ENCODE measurements around the gene RPLP1. TPM values are rescaled to one million over a fixed set of nuclear protein-coding genes. Genes with fewer than 3 reads are reported as not detected.

The RPLP1 gene
- total RNA-seq, 1 experiment from 2014 or later = 2,621 TPM

- H3K27me3 Mint-ChIP-seq (ENCODE audit: insufficient read depth, unreplicated experiment) = no peaks in the 10 kb centered on the region
- CTCF ChIA-PET = interaction anchor here (0.6 to 3.7 kb wide), 6 partner anchors 9 to 390 kb away, joined by 3 to 18 read pairs (median 4); no protein-coding TSS in a partner anchor
- peaks cover 6% of the 10 kb centered on the region for H3K36me3 Mint-ChIP-seq (ENCODE audit: insufficient read depth, unreplicated experiment)
- peak overlapping the region; percentile 88 for H3K27ac Mint-ChIP-seq (ENCODE audit: low read depth, unreplicated experiment)
- no peak overlapping the region for H3K4me3 Mint-ChIP-seq (ENCODE audit: unreplicated experiment)
- peaks cover 4% of the 10 kb centered on the region for H3K4me1 Mint-ChIP-seq (ENCODE audit: insufficient read depth, unreplicated experiment)
- no peaks in the 10 kb centered on the region for H3K9me3 Mint-ChIP-seq (ENCODE audit: unreplicated experiment)
- no TSS peak for BruUV-seq (replicated peaks)
- POLR2A ChIA-PET = interaction anchor here (1.2 to 2.4 kb wide), 3 partner anchors 25 to 248 kb away, joined by 3 to 7 read pairs (median 3); no protein-coding TSS in a partner anchor
- TF ChIP-seq CTCF (IDR thresholded peaks at IDR 0.05; ENCODE audit: unreplicated experiment) = no peak
- no peak for DNase-seq (ENCODE audit: unreplicated experiment)
- intact Hi-C loops (cut with micrococcal nuclease) = loop anchor here (5.0 kb wide), 2 partner anchors 180 to 535 kb away; no protein-coding TSS in a partner anchor
Observed at GRCh38 chr15:69412701-69413100, 39.9 kb upstream of the RPLP1 start.

- Mint-ChIP-seq H3K9me3 (ENCODE audit: unreplicated experiment) (no peaks in the 10 kb centered on the region), H3K36me3 (ENCODE audit: insufficient read depth, unreplicated experiment) (peaks cover 6% of the 10 kb centered on the region), H3K27me3 (ENCODE audit: insufficient read depth, unreplicated experiment) (no peaks in the 10 kb centered on the region), H3K4me3 (ENCODE audit: unreplicated experiment) (peak within 1 kb of the TSS; percentile 80), H3K27ac (ENCODE audit: low read depth, unreplicated experiment) (peak within 1 kb of the TSS; percentile 88), H3K4me1 (ENCODE audit: insufficient read depth, unreplicated experiment) (peaks cover 13% of the 10 kb centered on the region)
- intact Hi-C loops (cut with micrococcal nuclease) = loop anchor here (2.0 to 5.0 kb wide), 3 partner anchors 39 to 537 kb away; partner anchors contain the start of gene RPLP1
- BruUV-seq (replicated peaks) = no TSS peak
- CTCF ChIA-PET = interaction anchor here (0.6 to 0.7 kb wide), 3 partner anchors 55 to 978 kb away, joined by 3 to 4 read pairs (median 3); no protein-coding TSS in a partner anchor
- DNase-seq (ENCODE audit: unreplicated experiment) = peak; percentile 95
- TF ChIP-seq CTCF (IDR thresholded peaks at IDR 0.05; ENCODE audit: unreplicated experiment) = no peak
- POLR2A ChIA-PET = interaction anchor here (0.5 to 5.8 kb wide), 19 partner anchors 8 to 1125 kb away, joined by 3 to 132 read pairs (median 3); partner anchors contain the start of genes GLCE, RPLP1 and TLE3
Observed at GRCh38 chr15:69413822-69414700, 38.6 kb upstream of the RPLP1 start, which contains the start of gene KIF23. KIF23 (plus strand) TSS chr15:69414349; CDS start chr15:69414466, 117 bp downstream.

GRCh38 chr15:69414701-69415167 lies 37.9 kb upstream of the RPLP1 start:
- BruUV-seq (replicated peaks) = no TSS peak
- ChIA-PET CTCF (interaction anchor here (0.7 kb wide), 1 partner anchor 1900 kb away, joined by 4 read pairs; no protein-coding TSS in a partner anchor), POLR2A (interaction anchor here (0.5 to 5.8 kb wide), 18 partner anchors 7 to 1125 kb away, joined by 3 to 132 read pairs (median 4); partner anchors contain the start of genes GLCE, RPLP1 and TLE3)
- Mint-ChIP-seq H3K4me3 (ENCODE audit: unreplicated experiment) (peak overlapping the region; percentile 80), H3K4me1 (ENCODE audit: insufficient read depth, unreplicated experiment) (peaks cover 13% of the 10 kb centered on the region), H3K27me3 (ENCODE audit: insufficient read depth, unreplicated experiment) (no peaks in the 10 kb centered on the region), H3K27ac (ENCODE audit: low read depth, unreplicated experiment) (peak overlapping the region; percentile 88), H3K9me3 (ENCODE audit: unreplicated experiment) (no peaks in the 10 kb centered on the region), H3K36me3 (ENCODE audit: insufficient read depth, unreplicated experiment) (peaks cover 6% of the 10 kb centered on the region)
- intact Hi-C loops (cut with micrococcal nuclease) = loop anchor here (2.0 to 5.0 kb wide), 3 partner anchors 38 to 537 kb away; partner anchors contain the start of gene RPLP1
- TF ChIP-seq CTCF (IDR thresholded peaks at IDR 0.05; ENCODE audit: unreplicated experiment) = no peak
- DNase-seq (ENCODE audit: unreplicated experiment) = peak; percentile 81
